HCT116 (cell line): ENCODE measurements around the gene PRSS1. TPM values are rescaled to one million over a fixed set of nuclear protein-coding genes. Genes with fewer than 3 reads are reported as not detected.

ENCODE experiments used
- ATAC-seq: fragments of 200-7000 bp; cut with Tn5 transposase; 2 replicates; pipeline ENCODE4 v1.9.1; 2020; ENCODE audit warnings: mild to moderate bottlenecking, moderate library complexity
- BruUV-seq: library from RNA; stranded (reverse); fragments of 400-500 nt; replicated peaks from 2 replicates; lab custom pipeline; 2021; lab: Mats Ljungman, UMichigan
- CTCF ChIA-PET: fragments of 300-600 bp; sonication (Branson Sonifier 250); formaldehyde crosslinking; loops from one replicate; lab custom pipeline; 2021; ENCODE audit warnings: antibody characterized with exemption; lab: Charles Lee
- POLR2A ChIA-PET: fragments of 300-600, 350-600 bp; sonication (Branson Sonifier 250); formaldehyde crosslinking; loops from one replicate; lab custom pipeline; 2021; ENCODE audit warnings: antibody characterized with exemption; lab: Charles Lee
- RAD21 ChIA-PET, 2 experiments: fragments of 300-600 bp; sonication (Branson Sonifier 250); formaldehyde crosslinking; loops; one replicate each; lab custom pipeline; 2023; ENCODE audit warnings: low total read pairs in 2 of 2; ENCODE audit not compliant: uncharacterized antibody in 2 of 2, unreplicated experiment in 2 of 2, low non-redundant PET in 1 of 2; lab: Charles Lee
- DNase-seq: peaks from one replicate; pipeline ENCODE4 v3.0.0-alpha.2; 2010; ENCODE audit warnings: low read depth, low spot score
- H2AFZ ChIP-seq: fragments of 200-600 bp; shearing (Covaris generic), sonication (generic); 2 replicates; pipeline ENCODE4 v1.6.1; 2017; ENCODE audit warnings: low read depth, mixed run types, mixed read lengths, antibody characterized with exemption, low read length; ENCODE audit not compliant: poor library complexity, severe bottlenecking
- H3K27ac ChIP-seq: 2 replicates; pipeline ENCODE4 v1.5.1; 2012; ENCODE audit warnings: low read depth, low read length
- H3K27me3 ChIP-seq: fragments of 200-600 bp; sonication (generic); 2 replicates; pipeline ENCODE4 v1.6.1; 2016; ENCODE audit warnings: mixed run types, low read length, mixed read lengths; ENCODE audit not compliant: insufficient read depth
- H3K36me3 ChIP-seq, 2 experiments: fragments of 200-500 bp in 1 of 2; fragments of 200-600 bp in 1 of 2; sonication (Bioruptor generic) in 1 of 2; sonication (generic) in 1 of 2; 2 replicates each; pipeline versions ENCODE4 v1.5.1 to v1.6.1; 2014 to 2016; ENCODE audit warnings: low read length in 2 of 2, inconsistent platforms in 1 of 2, mixed read lengths in 1 of 2, mixed run types in 1 of 2; ENCODE audit not compliant: insufficient read depth in 2 of 2, control insufficient read depth in 1 of 2
- H3K4me1 ChIP-seq, 2 experiments: fragments of 200-600 bp in 1 of 2; sonication (generic) in 1 of 2; 2 replicates each; pipeline versions ENCODE4 v1.5.1 to v1.6.1; 2012 to 2017; ENCODE audit warnings: low read length in 2 of 2, inconsistent platforms in 1 of 2, mild to moderate bottlenecking in 1 of 2, mixed read lengths in 1 of 2, mixed run types in 1 of 2, moderate library complexity in 1 of 2; ENCODE audit not compliant: insufficient read depth in 2 of 2, control insufficient read depth in 1 of 2
- H3K4me2 ChIP-seq: fragments of 200-600 bp; sonication (generic); 2 replicates; pipeline ENCODE4 v1.6.1; 2017; ENCODE audit warnings: mixed run types, low read length, mixed read lengths
- H3K4me3 ChIP-seq, 2 experiments: fragments of 200-600 bp in 1 of 2; sonication (generic) in 1 of 2; replicated peaks in 1 of 2; 2 replicates each; pipeline ENCODE4 v1.5.1; 2011 to 2016; ENCODE audit warnings: low read length in 2 of 2, control low read depth in 1 of 2, low read depth in 1 of 2, mild to moderate bottlenecking in 1 of 2, mixed read lengths in 1 of 2, mixed run types in 1 of 2
- H3K79me2 ChIP-seq: fragments of 200-600 bp; sonication (generic); 2 replicates; pipeline ENCODE4 v1.6.1; 2017; ENCODE audit warnings: mild to moderate bottlenecking, mixed run types, low read length, moderate library complexity, mixed read lengths; ENCODE audit not compliant: insufficient read depth
- H3K9ac ChIP-seq: fragments of 200-600 bp; sonication (generic); 2 replicates; pipeline ENCODE4 v1.6.1; 2016; ENCODE audit warnings: low read length, mixed read lengths
- H3K9me2 ChIP-seq: fragments of 200-600 bp; sonication (generic), shearing (Covaris generic); 2 replicates; pipeline ENCODE4 v1.6.1; 2017; ENCODE audit warnings: mixed run types, mild to moderate bottlenecking, moderate library complexity; ENCODE audit not compliant: insufficient read depth
- H3K9me3 ChIP-seq, 2 experiments: fragments of 200-500 bp in 1 of 2; fragments of 200-600 bp in 1 of 2; sonication (Bioruptor generic) in 1 of 2; sonication (generic) in 1 of 2; 2 replicates each; pipeline ENCODE4 v1.6.1; 2014 to 2017; ENCODE audit warnings: low read length in 2 of 2, mixed read lengths in 2 of 2, inconsistent platforms in 1 of 2, low read depth in 1 of 2, mild to moderate bottlenecking in 1 of 2, mixed run types in 1 of 2, moderate library complexity in 1 of 2; ENCODE audit not compliant: control insufficient read depth in 1 of 2, insufficient read depth in 1 of 2
- H4K20me1 ChIP-seq: fragments of 200-600 bp; sonication (generic), shearing (Covaris generic); 2 replicates; pipeline ENCODE4 v1.6.1; 2017; ENCODE audit warnings: mixed run types, mild to moderate bottlenecking, moderate library complexity; ENCODE audit not compliant: insufficient read depth
- ATF3 ChIP-seq: IDR thresholded peaks from 2 replicates; pipeline ENCODE4 v1.6.1; 2012
- CBX3 ChIP-seq: IDR thresholded peaks from 2 replicates; pipeline ENCODE4 v1.6.1; 2012; ENCODE audit warnings: low read depth
- CEBPB ChIP-seq: IDR thresholded peaks from 2 replicates; pipeline ENCODE4 v1.6.1; 2012; ENCODE audit warnings: low read depth
- CTCF ChIP-seq, 3 experiments: fragments of 200-600 bp in 1 of 3; sonication (generic) in 1 of 3; IDR thresholded peaks in 2 of 3; conservative IDR thresholded peaks in 1 of 3; 2 replicates each; pipeline ENCODE4 v1.5.1; 2012 to 2017; ENCODE audit warnings: low read depth in 2 of 3, low read length in 2 of 3, antibody characterized with exemption in 1 of 3, borderline replicate concordance in 1 of 3, control low read depth in 1 of 3, mild to moderate bottlenecking in 1 of 3, mixed read lengths in 1 of 3, mixed run types in 1 of 3, moderate library complexity in 1 of 3; ENCODE audit not compliant: insufficient read depth in 1 of 3
- EGR1 ChIP-seq: IDR thresholded peaks from 2 replicates; pipeline ENCODE4 v1.6.1; 2012; ENCODE audit warnings: low read depth
- ELF1 ChIP-seq: IDR thresholded peaks from 2 replicates; pipeline ENCODE4 v1.6.1; 2012; ENCODE audit warnings: low read depth, borderline replicate concordance
- EZH2 ChIP-seq: fragments of 200-600 bp; sonication (generic); IDR thresholded peaks from 2 replicates; pipeline ENCODE4 v1.6.1; 2017; ENCODE audit warnings: antibody characterized with exemption, mixed run types
- EZH2phosphoT487 ChIP-seq: fragments of 200-600 bp; IDR thresholded peaks from 2 replicates; pipeline ENCODE4 v1.6.1; 2018; ENCODE audit warnings: antibody characterized with exemption, borderline replicate concordance
- MAX ChIP-seq: IDR thresholded peaks from 2 replicates; pipeline ENCODE4 v1.6.1; 2012
- POLR2A ChIP-seq: IDR thresholded peaks from 2 replicates; pipeline ENCODE4 v1.7.0; 2011; ENCODE audit warnings: borderline replicate concordance; ENCODE audit not compliant: insufficient read depth, insufficient read length; ENCODE audit errors: extremely low read depth
- POLR2AphosphoS5 ChIP-seq: IDR thresholded peaks from 2 replicates; pipeline ENCODE4 v1.6.1; 2011; ENCODE audit warnings: mild to moderate bottlenecking, low read depth, low read length, moderate library complexity
- REST ChIP-seq: IDR thresholded peaks from 2 replicates; pipeline ENCODE4 v1.6.1; 2012; ENCODE audit warnings: low read depth
- SIN3A ChIP-seq: IDR thresholded peaks from 2 replicates; pipeline ENCODE4 v1.6.1; 2012; ENCODE audit warnings: low read depth
- SP1 ChIP-seq: IDR thresholded peaks from 2 replicates; pipeline ENCODE4 v1.6.1; 2012; ENCODE audit warnings: low read depth
- SRF ChIP-seq: IDR thresholded peaks from 2 replicates; pipeline ENCODE4 v1.6.1; 2012; ENCODE audit warnings: low read depth
- TCF7L2 ChIP-seq: IDR thresholded peaks from 2 replicates; pipeline ENCODE4 v1.7.0; 2011; ENCODE audit warnings: borderline replicate concordance, inconsistent platforms; ENCODE audit not compliant: insufficient read depth, insufficient read length; ENCODE audit errors: extremely low read depth
- ZBTB33 ChIP-seq: IDR thresholded peaks from 2 replicates; pipeline ENCODE4 v1.6.1; 2011; ENCODE audit warnings: mild to moderate bottlenecking, low read length, moderate library complexity; ENCODE audit not compliant: insufficient replicate concordance; ENCODE audit errors: extremely low read depth
- ZFX ChIP-seq: fragments of 450-650 bp; IDR thresholded peaks from 2 replicates; pipeline ENCODE4 v1.6.1; 2017
- ZNF274 ChIP-seq: fragments of 200-500 bp; sonication (Bioruptor generic); IDR thresholded peaks from 2 replicates; pipeline ENCODE4 v1.6.1; 2014; ENCODE audit warnings: mild to moderate bottlenecking, low read depth, low read length, inconsistent platforms
- intact Hi-C: fragments of 100-400 bp; cut with micrococcal nuclease; formaldehyde crosslinking; loops from 2 replicates; pipeline ENCODE4 v1.10.0; 2022
- total RNA-seq: library from RNA; stranded (reverse); gene quantifications from one replicate; pipeline ENCODE4 v1.2.1, GENCODE V29; 2021; ENCODE audit not compliant: unreplicated experiment

Gene PRSS1
- total RNA-seq, 1 experiment from 2014 or later, result 14.6 TPM

- H3K36me3 ChIP-seq, result no peaks in the 10 kb centered on the region
- H3K9me2 ChIP-seq, result no peaks in the 10 kb centered on the region
- H4K20me1 ChIP-seq, result no peaks in the 10 kb centered on the region
- H3K27ac ChIP-seq, result no peak overlapping the region
- POLR2A ChIA-PET, result no interaction called here
- no peak overlapping the region for H2AFZ ChIP-seq
- CTCF ChIA-PET, result interaction anchor here (1.0 kb wide), 1 partner anchor 31 kb away, joined by 3 read pairs; no protein-coding TSS in a partner anchor
- no peak overlapping the region for H3K4me3 ChIP-seq
- TF ChIP-seq EGR1 (no peak), TCF7L2 (no peak), ELF1 (no peak), SIN3A (no peak), MAX (no peak), POLR2A (no peak), CBX3 (no peak), ATF3 (no peak), ZNF274 (no peak), SRF (no peak), CEBPB (no peak), EZH2 (no peak), REST (no peak), POLR2AphosphoS5 (no peak), CTCF (IDR thresholded peaks at IDR 0.05 in 2 of 3, conservative IDR thresholded peaks at IDR 0.05 in 1 of 3; ENCODE audit: borderline replicate concordance in 1 of 3, insufficient read depth in 1 of 3, low read depth in 2 of 3, low read length in 2 of 3) (no peak), ZFX (no peak), EZH2phosphoT487 (no peak), ZBTB33 (no peak), SP1 (no peak)
- no TSS peak for BruUV-seq
- H3K27me3 ChIP-seq, result peaks cover 11% of the 10 kb centered on the region; the same call in 1 of the 2 replicates
- DNase-seq (no peak), ATAC-seq (no peak)
- no peak overlapping the region for H3K4me2 ChIP-seq
- no peak overlapping the region for H3K9ac ChIP-seq
- no peaks in the 10 kb centered on the region for H3K9me3 ChIP-seq
- no peaks in the 10 kb centered on the region for H3K4me1 ChIP-seq
- RAD21 ChIA-PET, result no interaction called here
- intact Hi-C loops, result no loop called here
- no peaks in the 10 kb centered on the region for H3K79me2 ChIP-seq
Observed at GRCh38 chr7:142752376-142753225, 3.3 kb downstream of the PRSS1 start.
